IMR-90 (cell line): ENCODE data around the gene BBS1.

Experiments used
- BHLHE40 ChIP-seq: fragments of 150-350 bp; IDR thresholded peaks from 2 replicates; pipeline ENCODE4 v1.6.1; 2016; ENCODE audit warnings: mild to moderate bottlenecking, low read depth, low read length
- CEBPB ChIP-seq: IDR thresholded peaks from 2 replicates; pipeline ENCODE4 v1.6.1; 2012; ENCODE audit warnings: low read depth, low read length, improper control_type of control experiment
- CTCF ChIP-seq: conservative IDR thresholded peaks from 2 replicates; pipeline ENCODE4 v1.5.1; 2012; ENCODE audit warnings: mild to moderate bottlenecking, low read depth, low read length, improper control_type of control experiment
- FOS ChIP-seq: fragments of 150-350 bp; IDR thresholded peaks from 2 replicates; pipeline ENCODE4 v1.6.1; 2016; ENCODE audit warnings: low read depth, low read length
- MAZ ChIP-seq: IDR thresholded peaks from 2 replicates; pipeline ENCODE4 v1.6.1; 2012; ENCODE audit warnings: low read depth, mild to moderate bottlenecking, low read length, improper control_type of control experiment, moderate library complexity, borderline replicate concordance
- NFE2L2 ChIP-seq: fragments of 150-350 bp; IDR thresholded peaks from 2 replicates; pipeline ENCODE4 v1.6.1; 2016; ENCODE audit warnings: low read depth, mild to moderate bottlenecking, low read length
- POLR2A ChIP-seq: IDR thresholded peaks from 2 replicates; pipeline ENCODE4 v1.6.1; 2012; ENCODE audit warnings: mild to moderate bottlenecking, low read depth, low read length
- RAD21 ChIP-seq: IDR thresholded peaks from 2 replicates; pipeline ENCODE4 v1.6.1; 2012; ENCODE audit warnings: low read length, improper control_type of control experiment
- RCOR1 ChIP-seq: IDR thresholded peaks from 2 replicates; pipeline ENCODE4 v1.6.1; 2012; ENCODE audit warnings: mild to moderate bottlenecking, low read length, improper control_type of control experiment; ENCODE audit not compliant: insufficient replicate concordance
- RFX5 ChIP-seq: IDR thresholded peaks from 2 replicates; pipeline ENCODE4 v1.8.0; 2012; ENCODE audit warnings: low read depth, mild to moderate bottlenecking, low read length, moderate library complexity
- SMC3 ChIP-seq: fragments of 150-350 bp; IDR thresholded peaks from 2 replicates; pipeline ENCODE4 v1.6.1; 2016; ENCODE audit warnings: low read depth, mild to moderate bottlenecking, antibody characterized with exemption, low read length, moderate library complexity
- TF ChIP-seq, protein P1 (sequence below): fragments of 150-350 bp; IDR thresholded peaks from 2 replicates; pipeline ENCODE4 v1.6.1; 2017; ENCODE audit warnings: mild to moderate bottlenecking, antibody characterized with exemption, low read length, low read depth

DNA sequence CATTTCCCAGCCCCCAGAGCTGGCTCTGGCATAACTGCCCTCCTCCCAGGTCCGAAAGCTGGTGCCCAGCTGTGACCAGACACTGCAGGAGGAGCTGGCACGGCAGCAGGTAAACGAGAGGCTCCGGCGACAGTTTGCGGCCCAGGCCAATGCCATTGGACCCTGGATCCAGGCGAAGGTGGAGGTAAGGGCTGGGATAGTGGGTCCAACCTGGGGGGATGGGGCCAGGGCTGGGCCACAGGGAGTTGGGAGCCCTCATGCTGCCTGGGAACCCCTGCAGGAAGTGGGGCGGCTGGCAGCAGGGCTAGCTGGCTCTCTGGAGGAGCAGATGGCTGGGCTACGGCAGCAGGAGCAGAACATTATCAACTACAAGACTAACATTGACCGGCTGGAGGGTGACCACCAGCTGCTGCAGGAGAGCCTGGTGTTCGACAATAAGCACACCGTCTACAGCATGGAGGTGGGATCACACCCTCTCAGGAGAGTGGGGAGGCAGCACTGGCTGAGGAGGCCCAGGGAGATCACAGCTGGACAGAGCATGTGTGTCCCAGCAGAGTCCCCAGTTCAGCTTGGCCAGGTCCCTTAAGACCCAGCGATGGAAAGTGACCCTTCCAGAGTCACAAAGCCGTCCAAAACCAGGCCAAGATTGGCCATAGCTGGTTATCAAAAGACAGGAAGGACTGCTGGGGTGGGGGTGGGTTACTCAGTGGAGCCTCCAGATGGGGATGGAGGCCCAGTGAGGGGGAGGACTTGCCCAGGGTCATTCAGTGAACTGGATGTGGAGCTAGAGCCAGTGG, 50.9 kb downstream of the BBS1 start:
- TF ChIP-seq CTCF = no peak
- TF ChIP-seq RCOR1 = no peak
- TF ChIP-seq RAD21 = no peak
- no peak for TF ChIP-seq POLR2A
- TF ChIP-seq, protein P1, sequence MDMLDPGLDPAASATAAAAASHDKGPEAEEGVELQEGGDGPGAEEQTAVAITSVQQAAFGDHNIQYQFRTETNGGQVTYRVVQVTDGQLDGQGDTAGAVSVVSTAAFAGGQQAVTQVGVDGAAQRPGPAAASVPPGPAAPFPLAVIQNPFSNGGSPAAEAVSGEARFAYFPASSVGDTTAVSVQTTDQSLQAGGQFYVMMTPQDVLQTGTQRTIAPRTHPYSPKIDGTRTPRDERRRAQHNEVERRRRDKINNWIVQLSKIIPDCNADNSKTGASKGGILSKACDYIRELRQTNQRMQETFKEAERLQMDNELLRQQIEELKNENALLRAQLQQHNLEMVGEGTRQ = no peak
- TF ChIP-seq MAZ = no peak
- no peak for TF ChIP-seq CEBPB
- TF ChIP-seq SMC3 = no peak
- TF ChIP-seq RFX5 = no peak
- no peak for TF ChIP-seq FOS
- no peak for TF ChIP-seq BHLHE40
- no peak for TF ChIP-seq NFE2L2
